NCI-H128 (cell line): Measurements from ENCODE around the gene LCLAT1.
"Not testable (repeated sequence)": the region's sequence is repeated elsewhere in the genome, so short reads cannot be mapped to it uniquely, and the experiment has no call there.

Experiments used
- DNase-seq: peaks from one replicate; lab custom pipeline; 2025; ENCODE audit not compliant: unreplicated experiment; lab: John Stamatoyannopoulos, UW

LCLAT1 gene

DNA sequence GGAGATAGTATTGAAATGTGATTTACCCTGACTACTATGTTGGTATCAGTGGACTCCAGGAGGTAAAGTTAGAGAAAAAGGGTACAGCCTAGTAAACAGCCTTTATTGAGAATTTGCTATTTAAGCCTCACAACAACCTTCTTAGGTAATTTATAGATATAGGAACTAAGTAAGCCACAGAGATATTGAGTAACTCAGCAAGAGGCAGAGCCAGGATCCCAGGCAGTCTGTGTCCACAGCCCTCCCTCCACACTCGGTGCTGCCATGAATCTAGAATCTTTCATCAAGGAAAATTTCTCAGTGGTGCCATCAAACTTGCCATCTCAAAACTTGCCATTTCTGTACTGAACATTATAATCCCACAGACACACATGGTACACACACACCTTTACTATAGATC is 189.3 kb downstream of the LCLAT1 start:
- no peak for DNase-seq

DNA sequence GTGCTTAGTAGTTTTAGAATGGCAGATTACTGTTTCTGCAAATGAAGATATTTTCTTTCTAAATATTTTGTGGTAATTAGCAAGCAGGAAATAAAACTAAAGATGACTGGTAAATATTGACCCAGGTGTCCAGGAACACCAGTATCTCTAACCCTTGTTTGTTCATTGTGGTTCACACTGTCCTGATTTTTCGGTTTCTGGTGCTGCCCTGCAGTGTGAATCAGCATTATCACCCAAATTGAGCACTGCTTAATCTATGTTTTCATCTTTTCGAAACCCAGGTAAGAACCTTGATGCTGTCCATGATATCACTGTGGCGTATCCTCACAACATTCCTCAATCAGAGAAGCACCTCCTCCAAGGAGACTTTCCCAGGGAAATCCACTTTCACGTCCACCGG is 192.8 kb downstream of the LCLAT1 start:
- no peak for DNase-seq

- no peak for DNase-seq
These were observed 194.8 kb downstream of the LCLAT1 start for GRCh38 chr2:30641765-30642345.

- DNase-seq = not testable (repeated sequence)
These were observed 196.0 kb downstream of the LCLAT1 start for GRCh38 chr2:30643013-30643412.

- DNase-seq = no peak
These were observed 196.6 kb downstream of the LCLAT1 start for GRCh38 chr2:30643674-30644073.

- no peak for DNase-seq
These were observed 198.2 kb downstream of the LCLAT1 start for GRCh38 chr2:30645081-30645744.

GRCh38 chr2:30645745-30646119 is 198.7 kb downstream of the LCLAT1 start:
- DNase-seq = no peak

DNA sequence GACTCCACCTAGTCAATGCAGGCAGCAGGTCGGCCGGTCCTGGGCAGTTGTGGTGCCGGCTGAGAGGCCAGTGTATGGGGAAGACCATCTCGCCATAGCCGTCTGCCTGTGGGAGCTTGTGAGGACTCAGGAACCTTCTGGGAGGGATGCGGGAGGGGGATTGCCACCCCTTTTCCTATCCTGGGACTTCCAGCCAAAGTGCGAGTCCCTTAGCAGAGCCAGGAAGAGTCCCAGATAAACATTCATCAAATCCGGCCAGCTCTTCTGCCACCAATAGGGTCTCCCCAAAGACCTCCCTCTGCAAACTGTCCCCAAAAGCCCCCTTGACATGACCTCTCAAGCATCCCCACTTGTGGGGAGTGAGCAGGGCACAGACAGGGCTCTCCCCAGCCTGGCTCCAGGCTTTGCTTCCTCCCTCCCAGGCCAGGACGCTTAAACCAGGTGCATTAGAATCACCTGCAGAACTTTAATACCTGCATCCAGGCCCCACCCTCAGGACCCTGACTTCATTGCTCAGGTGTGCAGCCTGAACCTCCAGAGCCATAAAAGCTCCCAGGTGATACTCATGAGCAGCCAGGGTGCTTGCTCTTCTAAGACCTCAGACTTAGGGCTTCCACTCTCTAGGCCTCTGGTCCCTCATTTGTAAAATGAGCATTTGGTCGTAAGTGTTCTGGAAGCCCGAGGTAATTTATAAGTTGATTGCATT is 200.9 kb downstream of the LCLAT1 start:
- DNase-seq = no peak

DNA sequence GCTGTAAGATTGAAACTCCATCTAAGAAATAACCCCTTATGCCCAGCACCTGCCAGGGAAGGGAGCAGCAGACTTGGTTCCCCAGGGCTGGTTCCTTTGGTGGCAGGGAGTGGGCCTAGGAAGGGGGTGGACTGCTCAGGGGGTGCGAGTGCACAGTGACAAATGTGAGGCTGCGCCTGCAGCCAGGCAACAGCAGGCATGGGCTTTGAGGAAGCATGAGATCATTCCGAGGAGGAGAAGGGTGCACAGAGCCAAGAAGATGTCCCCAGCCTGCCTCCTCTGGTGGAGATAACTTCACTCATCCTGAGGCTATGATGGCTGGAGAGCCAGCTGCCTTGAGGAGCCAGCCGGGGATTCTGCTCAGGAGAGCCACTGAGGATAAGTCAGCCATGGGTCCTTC is 202.2 kb downstream of the LCLAT1 start:
- no peak for DNase-seq

- no peak for DNase-seq
These were observed 202.8 kb downstream of the LCLAT1 start for GRCh38 chr2:30649828-30650227.

GRCh38 chr2:30652271-30652915 is 205.3 kb downstream of the LCLAT1 start:
- no peak for DNase-seq

DNA sequence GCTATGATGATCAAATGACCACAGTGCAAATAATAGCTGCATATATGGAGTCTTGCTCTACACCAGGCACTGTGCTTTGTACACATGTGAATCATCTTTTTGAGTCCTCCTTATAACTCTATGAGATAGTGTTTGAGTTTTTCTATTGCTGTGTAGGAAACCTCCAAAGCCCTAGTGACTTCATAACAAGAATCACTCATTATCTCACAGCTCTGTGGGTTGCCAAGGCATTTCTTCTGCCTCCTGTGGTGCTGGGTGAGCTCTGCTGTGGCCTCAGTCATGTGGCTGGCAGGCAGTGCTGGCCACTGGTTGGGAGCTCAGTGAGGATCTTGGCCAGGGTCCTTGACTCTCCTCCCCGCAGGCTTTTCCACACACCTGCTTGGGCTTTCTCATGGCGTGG is 206.8 kb downstream of the LCLAT1 start:
- DNase-seq = no peak

GRCh38 chr2:30654404-30654803 is 207.4 kb downstream of the LCLAT1 start:
- DNase-seq = no peak

DNA sequence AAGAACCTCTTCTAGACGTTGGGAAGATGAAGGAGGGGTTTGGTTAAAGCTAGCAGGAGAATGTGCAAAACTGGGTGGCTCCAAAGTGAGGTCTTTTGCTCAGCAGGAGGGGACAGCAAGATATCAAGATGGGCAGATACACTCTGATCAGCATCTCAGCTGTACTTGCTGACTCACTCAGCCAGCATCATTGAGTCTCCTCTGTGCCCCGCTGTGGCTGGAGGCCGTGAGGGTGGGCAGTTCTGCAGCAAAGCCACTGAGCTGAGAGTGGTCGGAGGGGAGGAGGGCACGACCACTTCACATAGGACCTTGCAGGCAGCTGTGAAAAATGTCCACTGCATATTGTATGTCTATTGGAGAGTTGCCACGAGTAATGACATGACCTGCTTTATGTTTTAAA is 208.2 kb downstream of the LCLAT1 start:
- DNase-seq = no peak

GRCh38 chr2:30655660-30656059 is 208.6 kb downstream of the LCLAT1 start:
- DNase-seq = no peak

DNA sequence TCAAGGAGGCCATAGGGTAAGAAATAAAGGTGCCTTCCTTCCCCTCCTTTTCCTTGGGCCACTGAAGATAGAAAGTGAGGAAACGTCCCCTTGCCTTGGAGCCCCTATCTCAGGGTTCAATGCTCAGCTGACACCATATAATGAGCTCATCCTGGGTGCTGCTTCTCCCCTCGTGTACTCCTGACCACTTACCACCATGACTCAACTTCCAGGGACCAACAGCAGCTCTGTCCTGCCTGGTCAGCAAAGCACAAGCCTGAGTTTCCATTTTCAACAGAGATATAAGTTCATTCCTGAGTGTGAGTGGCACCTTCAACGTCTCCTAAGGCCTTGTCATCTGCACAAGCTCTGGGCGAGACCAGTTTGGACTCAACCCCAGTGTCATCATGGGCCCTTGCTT is 209.0 kb downstream of the LCLAT1 start:
- DNase-seq = no peak

GRCh38 chr2:30661173-30662107 is 214.4 kb downstream of the LCLAT1 start:
- no peak for DNase-seq

- no peak for DNase-seq
These were observed 215.5 kb downstream of the LCLAT1 start for GRCh38 chr2:30662268-30663131.

DNA sequence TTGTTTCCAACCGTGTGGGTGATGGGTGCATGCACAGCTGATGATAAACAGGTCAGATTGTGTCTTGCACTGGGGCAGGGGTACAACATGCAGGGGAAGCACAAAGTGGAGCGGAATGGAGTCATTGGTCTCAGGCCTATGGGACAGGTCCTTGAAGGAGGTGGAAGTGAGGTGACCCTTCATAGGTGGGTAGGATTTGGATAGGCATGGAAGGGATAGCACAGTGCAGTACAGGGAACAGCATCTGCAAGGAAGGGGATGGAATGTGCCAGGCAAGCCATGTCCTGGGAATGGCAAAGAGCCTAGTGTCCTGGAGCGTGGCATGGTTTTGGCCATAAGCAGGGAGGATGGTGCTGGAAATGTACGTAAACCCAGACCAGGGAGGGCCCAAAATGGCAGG is 216.3 kb downstream of the LCLAT1 start:
- DNase-seq = no peak

GRCh38 chr2:30663806-30664205 is 216.8 kb downstream of the LCLAT1 start:
- DNase-seq = no peak
